CD1c-positive myeloid dendritic cell (primary cell): ENCODE data around the gene LGALS3.

Source experiments
- DNase-seq: peaks from one replicate; pipeline ENCODE4 v3.0.0-alpha.2; 2016; ENCODE audit errors: extremely low spot score

Gene LGALS3

DNA sequence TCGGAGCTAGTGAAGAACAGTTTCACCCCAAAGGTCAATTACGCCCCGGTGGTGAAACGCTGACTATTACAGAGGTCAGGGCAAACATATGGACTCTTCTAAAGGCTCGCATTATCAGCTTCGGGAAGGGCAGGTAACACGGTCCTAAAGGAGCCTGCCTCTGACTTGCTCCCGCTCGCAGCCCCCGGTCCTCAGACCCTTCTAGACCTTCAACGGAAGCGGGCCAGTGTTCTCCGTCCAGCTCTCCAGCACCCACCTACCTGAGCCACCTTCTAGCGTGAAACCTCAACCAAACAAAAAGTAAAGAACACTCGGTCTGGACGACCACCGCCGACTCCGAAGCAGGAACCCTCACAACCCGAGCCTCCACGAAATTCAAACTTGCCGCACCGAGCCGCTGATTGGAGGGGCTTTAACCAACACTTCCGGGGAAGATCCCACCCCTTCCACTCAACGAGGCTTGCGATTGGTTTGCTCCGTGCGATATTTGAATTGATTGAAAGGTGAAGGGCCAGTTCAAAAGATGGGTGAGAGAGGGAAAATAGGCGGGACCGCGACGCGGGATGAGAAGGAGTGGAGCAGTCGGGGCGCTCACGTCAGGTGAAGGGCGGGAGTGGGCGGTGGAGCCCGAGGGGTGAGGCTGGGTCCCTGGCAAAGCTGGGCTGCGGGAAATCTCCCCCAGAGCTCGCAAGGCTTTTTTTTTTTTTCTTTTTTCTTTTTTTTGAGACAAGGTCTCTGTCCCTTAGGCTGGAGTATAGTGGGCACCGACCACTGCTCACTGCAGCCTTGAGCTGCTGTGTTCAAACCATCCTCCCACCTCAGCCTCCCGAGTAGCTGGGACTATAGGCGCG is 62.4 kb downstream of the LGALS3 start, which contains the start of gene DLGAP5:
DLGAP5 (minus strand) TSS at position 383 of the 851 bp plus-strand sequence. CDS start 2,406 bp downstream, outside the sequence.
- DNase-seq = peak; percentile 97

DNA sequence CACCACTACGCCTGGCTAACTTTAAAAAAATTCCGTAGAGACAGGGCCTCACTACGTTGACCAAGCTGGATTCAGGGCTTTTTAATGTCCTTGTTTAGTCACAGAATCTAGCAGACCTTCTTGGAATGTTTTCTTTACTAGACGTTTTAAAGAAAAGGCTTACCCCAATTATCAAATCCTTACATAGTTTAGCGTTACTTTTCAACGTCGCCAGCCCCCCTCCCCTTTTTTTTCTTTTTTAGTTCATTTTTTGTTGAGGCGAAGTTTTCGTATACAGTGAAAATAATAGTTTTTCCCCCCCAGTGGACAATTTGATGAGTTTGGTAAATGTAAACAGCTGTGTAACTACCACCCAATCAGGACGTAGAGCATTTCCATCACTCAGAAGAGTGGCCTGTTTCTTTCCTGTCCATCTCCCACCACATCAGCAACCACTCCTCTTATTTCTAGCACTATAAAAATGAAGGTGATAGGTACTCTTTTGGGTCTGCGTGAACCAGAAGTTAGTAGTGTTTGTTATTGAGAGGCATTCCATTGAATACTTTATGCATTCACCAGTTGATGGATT is 63.1 kb downstream of the LGALS3 start:
- DNase-seq = peak; percentile 4

DNA sequence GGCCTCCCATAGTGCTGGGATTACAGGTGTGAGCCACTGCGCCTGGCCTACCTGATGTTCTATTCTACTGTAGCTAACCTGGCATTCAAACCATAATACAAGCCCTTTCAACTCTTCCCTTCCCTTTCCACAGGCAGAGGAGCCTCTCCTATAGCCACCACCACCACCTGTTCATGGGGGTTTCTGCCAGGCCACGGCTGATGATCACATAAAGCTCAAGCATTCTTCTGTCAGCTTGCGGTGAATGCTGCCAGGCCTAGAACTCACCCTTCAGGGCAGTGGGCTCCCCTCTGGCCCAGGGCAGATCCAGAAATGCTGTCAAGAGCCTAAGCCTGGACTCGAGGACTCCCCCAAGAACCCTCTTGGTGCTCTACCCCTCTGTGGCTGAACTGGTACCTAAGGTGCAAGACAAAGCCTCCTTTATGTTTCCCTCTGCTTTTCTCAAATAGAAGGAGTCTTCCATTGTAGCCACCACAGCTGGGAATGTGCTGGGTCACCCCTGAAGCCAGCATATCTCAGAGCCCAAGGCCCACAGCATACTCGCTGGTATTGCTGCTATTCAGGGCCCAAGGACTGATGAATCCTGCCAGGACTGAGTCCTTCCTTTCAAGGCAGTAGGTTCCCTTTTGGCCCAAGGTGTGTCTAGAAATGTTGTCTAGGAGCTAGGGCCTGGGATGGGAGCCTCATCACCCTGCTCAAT is 65.8 kb downstream of the LGALS3 start:
- DNase-seq = no peak
